Measurements from ENCODE around the gene E2F7.
A peak's percentile ranks its signal among the peaks of the same experiment; 100 is the strongest.
"Not testable (repeated sequence)": the region's sequence is repeated elsewhere in the genome, so short reads cannot be mapped to it uniquely, and the experiment has no call there.

E2F7 gene
- long read RNA-seq, donor 1, full-length matches to known transcripts: 1 of 1 reads
- long read RNA-seq, donor 1, partial matches to known transcripts: 0 of 1 reads
- long read RNA-seq, donor 1, other reads (novel, unspliced or antisense): 0 of 1 reads
- long read RNA-seq, donor 2: 0 reads
- long read RNA-seq, donor 3: 0 reads
- long read RNA-seq, donor 4, partial matches to known transcripts: 0 of 1 reads
- long read RNA-seq, donor 4, other reads (novel, unspliced or antisense): 0 of 1 reads
- long read RNA-seq, donor 5, partial matches to known transcripts: 0 of 1 reads
- long read RNA-seq, donor 5, other reads (novel, unspliced or antisense): 0 of 1 reads
- long read RNA-seq, donor 6: 0 reads
- long read RNA-seq, donor 7: 0 reads
- long read RNA-seq, donor 8, full-length matches to known transcripts: 1 of 1 reads
- long read RNA-seq, donor 8, partial matches to known transcripts: 0 of 1 reads
- long read RNA-seq, donor 8, other reads (novel, unspliced or antisense): 0 of 1 reads

GRCh38 chr12:77065361-77066204 lies at the start of gene E2F7:
Gene E2F7 (minus strand): TSS chr12:77065569. CDS start chr12:77064635, 934 bp downstream.
- peak; percentile 93 for DNase-seq

DNA sequence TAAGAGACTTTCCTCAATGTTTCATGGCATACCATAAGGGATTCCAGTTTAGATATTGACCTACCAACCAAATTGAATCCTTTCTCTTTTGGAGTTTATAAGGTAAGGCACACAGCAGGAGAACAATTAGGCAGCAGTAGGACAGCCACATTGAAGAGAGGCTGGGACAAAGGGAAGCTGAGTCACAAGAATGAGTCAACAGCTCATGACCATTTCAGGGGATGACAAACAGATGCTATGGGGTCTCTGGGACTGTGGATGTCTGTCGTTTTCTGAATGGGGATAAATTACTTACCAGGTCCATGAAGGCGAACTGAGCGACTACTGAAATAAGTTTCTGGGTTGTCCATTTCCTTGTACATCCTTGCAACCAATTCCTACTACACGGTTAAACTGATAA lies 48.6 kb upstream of the E2F7 start:
- DNase-seq: no peak

DNA sequence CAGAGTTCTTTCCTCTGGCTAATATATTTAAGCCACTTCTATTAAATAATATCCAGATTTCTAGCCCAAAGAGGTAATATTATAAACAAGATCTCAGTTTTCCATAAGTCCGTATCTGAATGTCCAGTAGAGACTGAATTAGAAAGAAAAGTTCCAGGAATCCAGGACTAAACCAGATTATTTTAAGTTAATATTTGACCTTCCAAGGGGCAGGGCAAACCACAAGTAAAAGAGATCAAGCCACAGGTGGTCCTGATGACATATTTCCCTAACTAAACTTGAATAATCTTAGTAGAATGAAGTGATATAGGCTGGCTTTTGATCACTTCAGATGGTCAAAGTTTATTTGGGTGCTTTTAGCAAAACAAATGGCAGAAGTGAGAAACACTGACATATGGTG lies 43.3 kb upstream of the E2F7 start:
- no peak for DNase-seq

DNA sequence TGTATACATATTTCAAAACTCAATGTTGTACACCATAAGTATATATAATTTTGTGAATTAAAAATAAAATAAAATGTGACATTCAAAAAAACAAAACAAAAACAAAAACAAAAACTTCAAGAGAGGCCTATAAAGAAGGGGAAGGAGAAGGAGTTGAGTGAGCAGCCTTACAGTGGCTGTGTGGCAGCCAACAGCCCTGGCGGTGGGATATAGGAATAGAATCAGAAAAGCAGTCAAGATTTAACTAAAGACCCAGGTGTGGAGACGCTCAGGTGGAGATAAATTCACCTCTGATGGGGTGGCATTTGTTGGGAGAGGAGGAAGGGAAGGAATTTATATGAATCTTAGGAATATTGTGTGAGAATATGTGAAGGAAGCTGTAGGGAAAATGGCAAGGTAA lies 41.8 kb upstream of the E2F7 start:
- no peak for DNase-seq

DNA sequence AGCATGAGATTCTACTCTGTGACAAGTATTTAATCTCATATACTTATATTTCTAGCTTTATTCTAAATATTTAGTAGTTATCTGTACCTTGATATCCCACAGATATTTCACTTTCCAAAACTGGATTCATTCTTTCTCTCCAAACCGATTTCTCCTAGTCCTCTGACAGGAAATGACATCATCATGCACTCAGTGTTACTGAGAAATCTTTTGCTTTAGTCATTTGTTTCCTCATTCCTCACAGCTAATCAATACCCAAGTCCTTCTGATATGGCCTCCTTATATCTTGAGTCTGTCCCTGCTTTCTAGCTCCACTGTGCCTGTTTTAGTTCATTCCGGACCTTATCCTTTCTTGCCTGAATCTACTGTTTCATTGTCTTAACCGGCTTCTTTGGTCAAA lies 39.4 kb upstream of the E2F7 start:
- DNase-seq: no peak

DNA sequence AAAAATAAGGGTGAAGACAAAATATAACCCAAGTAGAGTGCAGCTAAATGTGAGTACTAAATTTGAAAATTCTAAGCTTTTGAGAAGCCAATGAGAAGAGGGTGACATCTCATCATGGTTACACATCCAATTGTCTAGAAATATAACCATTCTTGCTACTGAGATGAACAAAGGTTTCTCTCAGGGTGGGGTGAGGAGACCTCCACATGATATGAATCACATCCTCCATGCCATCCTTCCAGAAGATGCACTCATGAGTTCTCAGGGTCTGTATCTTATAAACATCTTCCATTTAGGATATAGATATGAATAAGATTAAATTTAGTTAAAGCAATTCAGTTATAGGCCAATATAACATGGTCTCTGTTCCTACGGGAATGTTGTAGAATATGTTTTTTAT lies 38.9 kb upstream of the E2F7 start:
- no peak for DNase-seq

- no peak for DNase-seq
Measured at GRCh38 chr12:77102691-77103090, 37.3 kb upstream of the E2F7 start.

DNA sequence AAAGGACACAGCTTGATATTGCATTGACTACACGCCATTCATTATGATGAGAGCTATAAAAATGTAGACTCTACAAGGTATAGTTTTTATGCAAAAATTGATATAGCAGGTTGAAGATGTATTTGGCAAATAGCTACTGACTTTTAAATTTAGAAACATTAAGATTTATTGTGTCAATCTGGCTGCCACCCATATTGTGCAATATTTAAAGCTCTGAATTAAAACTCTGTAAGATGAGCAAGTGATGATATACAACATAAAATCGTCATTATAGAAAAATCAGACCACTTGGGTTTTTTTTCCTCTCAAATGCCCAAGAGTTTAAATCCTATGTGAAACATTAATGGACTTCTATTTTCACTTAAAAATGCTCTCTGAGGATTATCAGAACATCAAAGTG lies 36.8 kb upstream of the E2F7 start:
- no peak for DNase-seq

DNA sequence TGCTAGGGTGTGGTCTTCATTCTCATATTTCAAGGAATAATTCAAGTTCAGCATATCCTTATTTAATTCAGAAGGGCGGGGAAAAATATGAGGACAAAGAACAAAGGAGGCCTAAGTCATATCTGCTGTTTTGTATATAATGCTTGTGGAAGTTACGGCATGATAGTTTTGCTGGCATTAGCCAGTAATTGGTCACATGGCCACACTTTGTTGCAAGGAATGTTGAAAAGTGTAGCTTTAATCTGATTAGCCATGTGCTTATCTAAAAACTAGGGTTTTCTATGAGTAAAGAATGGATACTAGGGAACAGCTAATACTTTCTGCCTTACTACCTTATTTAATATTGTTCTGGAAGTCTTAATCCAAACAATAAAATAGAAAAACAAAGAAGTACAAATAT lies 34.4 kb upstream of the E2F7 start:
- DNase-seq: no peak

DNA sequence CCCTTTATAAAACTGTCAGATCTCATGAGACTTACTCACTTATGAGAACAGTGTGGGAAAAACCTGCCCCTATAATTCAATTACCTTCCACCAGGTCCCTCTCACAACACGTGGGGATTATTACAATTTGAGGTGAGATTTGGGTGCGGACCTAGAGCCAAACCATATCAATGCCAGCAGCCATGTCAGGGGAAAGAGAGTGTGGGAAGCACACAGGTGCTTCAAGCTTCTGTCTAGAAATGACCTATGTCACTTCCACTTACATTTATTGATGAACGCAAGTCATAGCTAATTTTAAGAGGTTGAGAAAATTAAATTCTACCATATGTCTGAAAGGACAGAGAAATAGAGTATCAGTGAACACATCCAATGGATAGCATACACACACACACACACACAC lies 32.5 kb upstream of the E2F7 start:
- no peak for DNase-seq

- DNase-seq: not testable (repeated sequence)
Measured at GRCh38 chr12:77092227-77092626, 26.9 kb upstream of the E2F7 start.

- DNase-seq: no peak
Measured at GRCh38 chr12:77089686-77090220, 24.4 kb upstream of the E2F7 start.

GRCh38 chr12:77087427-77087826 lies 22.1 kb upstream of the E2F7 start:
- DNase-seq: no peak

GRCh38 chr12:77082021-77082420 lies 16.7 kb upstream of the E2F7 start:
- no peak for DNase-seq

DNA sequence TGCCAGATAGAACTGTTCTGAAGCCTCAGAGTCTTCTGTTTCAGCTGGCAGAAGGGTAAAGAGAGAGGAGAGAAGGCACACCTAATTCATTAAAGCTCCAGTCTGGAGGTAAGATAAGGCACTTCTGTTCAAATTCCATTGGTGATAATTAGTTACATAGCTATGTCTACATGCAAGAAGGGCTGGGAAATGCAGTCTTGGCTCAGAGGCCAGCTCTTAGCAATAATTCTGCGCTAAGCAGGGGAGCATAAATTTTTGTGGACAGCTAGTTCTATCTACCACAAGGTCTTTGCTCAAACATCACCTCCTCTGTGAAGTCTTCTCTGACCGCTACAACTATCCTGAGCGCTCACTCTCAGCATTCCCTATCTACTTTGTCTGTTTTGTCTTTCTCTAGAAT lies 14.3 kb upstream of the E2F7 start:
- DNase-seq: no peak

DNA sequence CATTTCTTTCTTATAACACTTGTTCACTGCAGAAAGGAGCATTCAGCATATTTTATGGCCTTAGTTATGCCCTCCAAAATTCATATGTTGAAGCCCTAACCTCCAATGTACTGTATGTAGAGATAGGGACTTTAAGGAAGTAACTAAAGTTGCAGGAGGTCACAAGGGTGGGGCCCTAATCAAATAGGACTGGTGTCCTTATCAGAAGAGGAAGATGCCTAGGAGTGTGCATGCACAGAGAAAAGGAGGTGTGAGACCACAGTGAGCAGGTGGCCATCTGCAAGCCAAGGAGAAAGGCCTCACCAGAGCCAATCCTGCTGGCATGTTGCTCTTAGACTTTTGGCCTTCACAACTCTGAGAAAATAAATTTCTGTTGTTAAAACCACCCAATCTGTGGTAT lies 12.9 kb upstream of the E2F7 start:
- DNase-seq: no peak

- no peak for DNase-seq
Measured at GRCh38 chr12:77076886-77077285, 11.5 kb upstream of the E2F7 start.

DNA sequence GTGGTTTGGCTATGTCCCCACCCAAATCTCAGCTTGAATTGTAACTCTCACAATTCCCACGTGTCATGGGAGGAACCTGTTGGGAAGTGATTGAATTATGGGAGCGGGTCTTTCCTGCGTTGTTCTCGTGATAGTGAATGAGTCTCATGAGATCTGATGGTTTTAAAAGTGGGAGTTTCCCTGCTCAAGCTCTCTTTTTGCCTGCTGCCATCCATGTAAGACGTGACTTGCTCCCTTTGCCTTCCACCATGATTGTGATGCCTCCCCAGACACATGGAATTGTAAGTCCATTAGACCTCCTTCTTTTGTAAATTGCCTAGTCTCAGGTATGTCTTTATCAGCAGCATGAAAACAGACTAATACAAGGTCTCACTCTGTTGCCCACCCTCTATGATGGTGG lies 8.5 kb upstream of the E2F7 start:
- DNase-seq: not testable (repeated sequence)

DNA sequence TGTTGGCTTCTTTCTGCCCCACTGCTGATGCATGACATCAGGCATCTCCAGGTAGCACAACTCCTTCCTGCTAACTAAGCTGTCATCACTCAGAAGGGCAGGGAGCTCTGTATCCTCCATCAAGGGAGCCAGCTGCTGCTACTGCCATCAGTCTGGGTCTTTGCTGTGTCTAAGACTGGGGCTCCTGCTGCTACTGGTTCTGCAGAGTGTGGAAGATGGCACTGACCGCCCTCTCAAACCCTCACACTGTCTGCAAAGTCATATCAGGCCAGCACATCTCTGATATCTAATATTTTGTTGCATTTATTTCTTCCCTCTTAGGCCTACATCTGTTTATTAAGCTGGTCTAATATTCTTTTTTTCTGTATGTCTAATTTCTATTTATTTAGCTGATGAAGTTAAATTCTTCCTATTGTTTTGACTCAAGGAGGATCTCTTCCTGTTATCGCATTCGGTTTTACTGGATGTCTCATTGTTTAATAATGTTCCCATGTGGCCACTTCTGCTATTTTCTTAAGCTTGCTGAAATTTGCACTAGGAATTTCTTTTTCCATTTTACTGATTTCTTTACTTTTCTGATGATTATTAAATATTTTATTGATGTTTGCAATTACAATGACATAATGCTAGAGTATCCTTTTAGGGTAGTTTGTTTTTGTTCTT lies 7.6 kb upstream of the E2F7 start:
- DNase-seq: no peak

- DNase-seq: no peak
Measured at GRCh38 chr12:77070800-77071449, 5.6 kb upstream of the E2F7 start.

DNA sequence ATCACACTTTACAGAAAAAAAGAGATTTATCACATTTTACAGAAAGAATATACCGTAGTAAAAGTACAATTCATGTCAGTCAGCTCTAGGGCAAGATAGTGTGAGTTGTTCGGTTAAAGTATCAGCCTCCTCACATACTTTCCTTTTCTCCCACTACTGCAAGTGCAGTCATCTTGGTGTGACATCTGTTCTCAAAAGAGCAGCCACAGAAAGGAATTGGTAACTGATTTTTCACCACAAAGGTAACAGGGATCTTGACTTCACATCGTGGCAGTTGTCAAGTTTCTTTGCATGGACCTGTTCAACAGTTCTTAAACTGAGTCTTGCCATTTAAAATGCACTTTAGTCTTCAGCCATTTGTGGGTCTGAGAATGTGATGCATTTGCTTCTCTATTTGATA lies 5.0 kb upstream of the E2F7 start:
- DNase-seq: no peak

GRCh38 chr12:77064896-77065360 lies 441 bp downstream of the E2F7 start:
- no peak for DNase-seq

Measured in right kidney (tissue), 9 donors.